Measurements from ENCODE around the gene SYT11.

- TF ChIP-seq POLR2AphosphoS5 (IDR thresholded peaks at IDR 0.05; ENCODE audit: borderline replicate concordance, low read depth, low read length) (peak; percentile 99), EZH2 (IDR thresholded peaks at IDR 0.05) (no peak)
These were observed 74.9 kb downstream of the SYT11 start, which contains the start of gene KHDC4 for GRCh38 chr1:155934097-155934935.
